Colonic mucosa (tissue), 4 donors: ENCODE measurements around the gene ZNF280B. TPM values are rescaled to one million over a fixed set of nuclear protein-coding genes. Genes with fewer than 3 reads are reported as not detected.
"Not testable (repeated sequence)": the region's sequence is repeated elsewhere in the genome, so short reads cannot be mapped to it uniquely, and the experiment has no call there.

Source experiments
- DNase-seq: peaks from one replicate; pipeline ENCODE4 v3.0.0-alpha.2; 2020
- H3K27ac ChIP-seq: fragments of 200-600 bp; one replicate; pipeline ENCODE4 v1.8.0; 2021
- H3K27me3 ChIP-seq: fragments of 200-600 bp; one replicate; pipeline ENCODE4 v1.8.0; 2021
- H3K36me3 ChIP-seq: fragments of 200-600 bp; one replicate; pipeline ENCODE4 v1.8.0; 2021
- H3K4me1 ChIP-seq: fragments of 200-600 bp; one replicate; pipeline ENCODE4 v1.8.0; 2021; ENCODE audit warnings: mild to moderate bottlenecking
- H3K4me3 ChIP-seq: fragments of 200-600 bp; one replicate; pipeline ENCODE4 v1.8.0; 2021
- H3K9ac ChIP-seq, 2 donors: one replicate each; pipeline ENCODE4 v1.7.0; 2013; ENCODE audit warnings: control low read depth in 2 of 2, low read depth in 2 of 2, low read length in 2 of 2
- H3K9me3 ChIP-seq: fragments of 200-600 bp; one replicate; pipeline ENCODE4 v1.8.0; 2021
- CTCF ChIP-seq: fragments of 200-600 bp; IDR thresholded peaks from one replicate; pipeline ENCODE4 v1.8.0; 2022; ENCODE audit warnings: antibody characterized with exemption, mild to moderate bottlenecking
- intact Hi-C: fragments of 100-400 bp; cut with DNase I; formaldehyde crosslinking; loops from one replicate; pipeline ENCODE4 v1.14.1; 2022
- total RNA-seq, 2 donors: library from RNA; stranded (reverse); fragmentation: NEBNext Ultra II Directional in 1 of 2; extraction: Animal tissue kit (Norgen Biotek cat#: 25700) in 1 of 2; gene quantifications; one replicate each; pipeline ENCODE4 v1.2.1, GENCODE V29; 2021
- donor health status: healthy.
- donor health status: DM: no; HTN: no; CAD: no.
- donor health status: DM: no; HTN: no; CAD: no.

Gene ZNF280B
- total RNA-seq, 2 donors from 2014 or later: 0.96 to 1.1 TPM

DNA sequence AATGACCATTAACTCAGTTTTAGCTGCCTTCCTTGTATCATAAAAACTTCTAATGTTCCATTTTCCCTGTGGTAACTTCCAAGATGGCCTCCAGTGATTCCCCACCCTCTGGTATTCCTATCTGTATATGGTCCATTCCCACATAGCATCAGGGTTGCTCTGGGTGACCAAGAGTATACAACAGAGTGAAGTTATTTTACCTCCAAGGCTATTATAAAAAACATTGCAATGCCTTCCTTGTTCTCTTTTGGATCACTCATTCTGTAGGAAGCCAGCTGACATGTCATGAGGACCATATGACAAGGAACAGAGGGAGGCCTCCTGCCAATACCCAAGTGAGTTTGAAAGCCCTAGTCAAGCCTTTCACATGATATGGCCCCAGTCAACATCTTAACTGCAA is 30.1 kb downstream of the ZNF280B start:
- no peak overlapping the region for H3K27ac ChIP-seq
- no peaks in the 10 kb centered on the region for H3K36me3 ChIP-seq
- no peaks in the 10 kb centered on the region for H3K4me1 ChIP-seq
- DNase-seq: no peak
- intact Hi-C loops: no loop called here
- no peak overlapping the region for H3K9ac ChIP-seq
- H3K9me3 ChIP-seq: no peaks in the 10 kb centered on the region
- H3K4me3 ChIP-seq: no peak overlapping the region
- H3K27me3 ChIP-seq: no peaks in the 10 kb centered on the region
- TF ChIP-seq CTCF: no peak

- Histone ChIP-seq H3K27ac (no peak overlapping the region), H3K4me3 (no peak overlapping the region), H3K9ac (no peak overlapping the region), H3K9me3 (no peaks in the 10 kb centered on the region), H3K36me3 (no peaks in the 10 kb centered on the region), H3K4me1 (no peaks in the 10 kb centered on the region), H3K27me3 (no peaks in the 10 kb centered on the region)
- no peak for DNase-seq
- no peak for TF ChIP-seq CTCF
- intact Hi-C loops: no loop called here
Measured at GRCh38 chr22:22474733-22475132, 33.8 kb downstream of the ZNF280B start.

- H3K9ac ChIP-seq, H3K9me3 ChIP-seq, H3K4me3 ChIP-seq, DNase-seq, H3K27ac ChIP-seq, H3K4me1 ChIP-seq, intact Hi-C loops, H3K36me3 ChIP-seq, H3K27me3 ChIP-seq: not testable (repeated sequence)
Measured at GRCh38 chr22:22471104-22471503, 37.4 kb downstream of the ZNF280B start.

DNA sequence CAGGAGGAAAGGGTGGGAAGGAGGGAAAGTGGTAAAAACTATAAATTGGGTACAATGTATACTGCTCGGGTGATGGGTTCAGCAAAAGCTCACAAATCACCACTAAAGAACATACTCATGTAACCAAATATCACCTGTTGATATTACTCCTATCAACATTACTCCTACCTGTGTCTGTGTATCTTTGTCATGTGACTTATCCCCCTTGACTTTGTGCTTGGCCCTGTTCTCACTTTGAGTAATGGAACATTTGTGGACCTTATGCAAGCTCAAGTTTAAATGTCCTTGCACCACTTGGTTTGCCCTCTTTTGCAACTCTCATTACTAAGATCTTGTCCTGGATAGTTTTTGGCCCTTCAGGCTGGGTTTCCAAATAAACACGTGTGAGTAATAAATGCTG is 39.0 kb downstream of the ZNF280B start:
- intact Hi-C loops: loop anchor here (10.0 kb wide), 2 partner anchors 275 to 485 kb away; no protein-coding TSS in a partner anchor
- no peak for DNase-seq
- H3K4me3 ChIP-seq: no peak overlapping the region
- no peak overlapping the region for H3K27ac ChIP-seq
- no peak for TF ChIP-seq CTCF
- H3K27me3 ChIP-seq: no peaks in the 10 kb centered on the region
- no peaks in the 10 kb centered on the region for H3K36me3 ChIP-seq
- H3K4me1 ChIP-seq: no peaks in the 10 kb centered on the region
- H3K9ac ChIP-seq: no peak overlapping the region
- no peaks in the 10 kb centered on the region for H3K9me3 ChIP-seq

DNA sequence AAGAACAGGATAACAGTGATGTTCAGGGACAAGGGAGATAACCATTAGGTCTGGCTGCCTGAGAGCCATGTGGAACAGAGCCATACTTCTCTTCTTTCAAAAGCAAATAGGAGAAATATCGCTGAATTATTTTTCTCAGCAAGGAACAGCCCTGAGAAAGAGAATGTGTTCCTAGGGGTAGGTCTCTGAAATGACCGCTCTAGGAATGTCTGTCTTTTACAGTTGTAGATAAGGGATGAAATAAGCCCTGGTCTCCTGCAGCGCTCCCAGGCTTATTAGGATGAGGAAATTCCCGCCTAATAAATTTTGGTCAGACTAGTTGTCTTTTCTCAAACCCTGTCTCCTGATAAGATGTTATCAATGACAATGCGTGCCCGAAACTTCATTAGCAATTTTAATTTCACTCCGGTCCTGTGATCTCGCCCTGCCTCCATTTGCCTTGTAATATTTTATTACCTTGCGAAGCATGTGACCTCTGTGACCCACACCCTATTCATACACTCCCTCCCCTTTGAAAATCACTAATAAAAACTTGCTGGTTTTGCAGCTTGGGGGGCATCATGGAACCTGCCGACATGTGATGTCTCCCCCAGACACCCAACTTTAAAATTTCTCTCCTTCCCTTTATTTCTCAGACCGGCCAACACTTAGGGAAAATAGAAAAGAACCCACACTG is 39.6 kb downstream of the ZNF280B start:
- intact Hi-C loops: loop anchor here (10.0 kb wide), 2 partner anchors 276 to 486 kb away; no protein-coding TSS in a partner anchor
- not testable (repeated sequence) for H3K9me3 ChIP-seq, H3K4me1 ChIP-seq, H3K9ac ChIP-seq, DNase-seq, H3K36me3 ChIP-seq, H3K27me3 ChIP-seq, H3K27ac ChIP-seq, H3K4me3 ChIP-seq

GRCh38 chr22:22467112-22467511 is 41.4 kb downstream of the ZNF280B start:
- no peak overlapping the region for H3K27ac ChIP-seq
- no peaks in the 10 kb centered on the region for H3K36me3 ChIP-seq
- no peaks in the 10 kb centered on the region for H3K9me3 ChIP-seq
- no peak overlapping the region for H3K9ac ChIP-seq
- H3K27me3 ChIP-seq: no peaks in the 10 kb centered on the region
- TF ChIP-seq CTCF: no peak
- DNase-seq: no peak
- H3K4me1 ChIP-seq: no peaks in the 10 kb centered on the region
- intact Hi-C loops: loop anchor here (10.0 kb wide), 2 partner anchors 278 to 488 kb away; no protein-coding TSS in a partner anchor
- H3K4me3 ChIP-seq: no peak overlapping the region
